ENCODE results near the gene PPM1D.

Gene PPM1D

DNA sequence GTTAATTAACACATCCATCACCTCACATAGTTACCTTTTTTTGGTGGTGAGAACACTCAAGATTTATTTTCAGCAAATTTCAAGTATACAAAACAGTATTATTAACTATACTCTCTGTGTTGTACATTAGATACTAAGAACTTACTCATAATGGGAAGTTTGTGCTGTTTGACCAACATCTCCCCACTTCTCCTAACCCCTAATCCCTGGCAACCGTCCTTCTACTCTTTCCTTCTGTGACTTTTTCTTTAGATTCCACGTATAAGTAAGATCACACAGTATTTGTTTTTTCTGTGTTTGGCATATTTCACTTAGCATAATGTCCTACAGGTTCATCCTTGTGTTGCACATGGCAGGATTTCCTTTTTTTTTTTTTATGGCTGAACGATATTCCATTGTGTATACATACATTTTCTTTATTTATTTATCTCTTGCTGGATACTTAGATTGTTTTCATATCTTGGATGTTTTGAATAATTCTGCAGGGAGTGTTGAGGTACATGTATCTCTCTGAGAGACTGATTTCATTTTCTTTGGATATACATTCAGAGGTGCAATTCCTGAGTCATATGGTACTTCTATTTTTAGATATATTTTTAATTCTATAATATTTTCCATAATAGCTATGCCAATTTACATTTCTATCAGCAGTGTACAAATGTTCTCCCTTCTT is 19.0 kb downstream of the PPM1D start:
- no peak for DNase-seq (ENCODE audit: low spot score)

DNA sequence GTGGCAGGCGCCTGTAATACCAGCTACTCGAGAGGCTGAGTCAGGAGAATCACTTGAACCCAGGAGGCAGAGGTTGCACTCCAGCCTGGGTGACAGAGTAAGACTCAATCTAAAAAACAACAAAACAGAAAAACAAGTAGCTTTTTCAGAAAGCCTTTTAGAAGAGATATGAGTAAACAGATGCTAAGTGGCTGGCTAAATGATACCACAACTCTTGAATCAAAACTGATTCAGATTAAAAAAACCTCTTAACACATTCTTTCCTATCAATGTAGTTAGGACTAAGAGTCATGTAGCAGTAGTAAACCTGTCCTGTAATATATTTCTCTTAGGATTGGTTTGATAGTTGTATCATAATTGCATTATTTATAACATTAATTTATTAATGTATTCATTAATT is 23.0 kb downstream of the PPM1D start:
- no peak for DNase-seq (ENCODE audit: low spot score)

DNA sequence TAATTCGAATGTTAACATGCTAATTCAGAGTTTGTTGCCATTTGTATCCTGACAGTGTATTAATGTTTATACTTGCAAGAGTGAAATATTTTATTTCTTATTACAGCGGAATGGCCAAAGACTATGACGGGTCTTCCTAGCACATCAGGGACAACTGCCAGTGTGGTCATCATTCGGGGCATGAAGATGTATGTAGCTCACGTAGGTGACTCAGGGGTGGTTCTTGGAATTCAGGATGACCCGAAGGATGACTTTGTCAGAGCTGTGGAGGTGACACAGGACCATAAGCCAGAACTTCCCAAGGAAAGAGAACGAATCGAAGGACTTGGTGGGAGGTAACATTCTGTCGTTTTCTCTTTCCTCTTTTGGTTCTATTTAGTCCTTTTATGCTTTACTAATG is 23.4 kb downstream of the PPM1D start:
- DNase-seq (ENCODE audit: low spot score): no peak

DNA sequence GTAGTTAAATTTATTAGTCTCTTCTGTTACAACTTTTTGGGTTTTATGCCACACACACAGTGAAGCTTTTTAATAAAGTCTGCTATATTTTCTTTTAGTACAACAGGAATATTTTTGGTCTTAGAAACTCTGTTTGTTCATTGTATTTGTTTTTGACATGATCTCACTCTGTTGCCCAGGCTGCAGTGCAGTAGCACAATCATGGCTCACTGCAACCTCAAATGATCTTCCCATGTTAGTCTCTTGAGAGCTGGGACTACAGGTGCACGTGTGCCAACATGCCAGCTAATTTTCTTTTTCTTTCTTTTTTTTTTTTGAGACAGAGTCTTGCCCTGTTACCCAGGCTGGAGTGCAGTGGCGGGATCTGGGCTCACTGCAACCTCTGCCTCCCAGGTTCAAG is 27.1 kb downstream of the PPM1D start:
- no peak for DNase-seq (ENCODE audit: low spot score)

DNA sequence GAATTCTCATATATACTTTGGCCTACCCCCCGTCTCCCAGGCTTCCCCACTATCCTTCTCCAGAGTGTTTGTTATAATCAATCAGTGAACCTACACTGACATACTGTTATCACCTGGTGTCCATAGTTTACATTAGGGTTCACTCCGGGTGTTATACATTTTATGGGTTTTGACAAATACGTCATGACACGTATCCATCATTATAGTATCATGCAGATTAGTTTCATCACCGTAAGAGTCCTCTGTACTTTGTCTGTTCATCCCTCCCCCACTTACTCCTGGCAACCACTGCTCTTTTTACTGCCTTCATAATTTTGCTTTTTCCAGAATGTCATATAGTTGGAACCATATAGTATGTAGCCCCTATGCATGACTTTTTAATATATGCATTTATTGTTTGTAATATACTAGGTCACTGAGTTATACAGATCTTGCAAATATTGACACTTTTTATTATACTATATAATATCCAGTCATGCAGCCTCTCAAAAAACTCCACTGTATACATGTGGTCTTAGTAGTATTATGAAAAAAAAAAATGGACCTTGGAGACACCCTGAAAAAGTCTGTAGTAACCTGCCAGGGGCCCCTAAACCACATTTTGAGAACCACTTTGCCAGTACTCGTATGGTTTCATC is 28.4 kb downstream of the PPM1D start:
- DNase-seq (ENCODE audit: low spot score): no peak

DNA sequence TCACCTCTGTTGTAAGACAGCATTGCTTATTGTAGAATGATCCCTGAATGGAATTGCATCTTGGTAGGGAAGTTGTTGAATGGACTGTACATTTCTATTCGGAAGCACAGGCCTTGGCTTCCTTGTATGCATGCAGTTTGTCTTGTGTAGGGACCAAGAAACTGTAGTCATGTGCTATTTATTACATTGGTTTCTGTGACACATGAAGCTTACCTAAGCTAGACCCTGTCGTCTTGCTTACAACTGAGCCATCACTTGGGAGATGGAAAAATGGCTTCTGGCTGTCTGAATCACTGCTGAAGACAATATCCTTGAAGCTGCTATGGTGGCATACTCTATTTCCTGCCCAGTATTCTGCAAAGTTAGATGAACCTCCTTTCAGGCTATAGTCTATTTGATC is 29.1 kb downstream of the PPM1D start:
- DNase-seq (ENCODE audit: low spot score): peak; percentile 34

DNA sequence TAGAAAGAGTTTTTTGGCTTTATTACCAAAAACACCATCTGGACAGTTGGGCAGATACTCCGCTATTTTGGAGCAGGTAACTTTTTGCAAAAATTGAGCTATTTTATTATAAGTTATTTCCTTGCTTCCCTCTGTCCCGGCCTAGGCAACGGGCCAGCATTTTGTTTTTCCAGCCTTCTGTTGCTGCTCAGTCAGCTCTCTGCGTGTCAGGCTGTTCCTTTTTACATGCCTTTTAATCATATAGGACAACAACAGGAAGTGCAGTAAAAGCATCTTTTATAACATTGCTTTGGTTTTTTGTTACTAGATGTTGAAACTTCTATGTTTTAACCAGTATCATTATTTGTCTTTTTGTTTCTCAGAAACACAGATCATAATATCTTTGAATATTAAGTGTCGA is 30.4 kb downstream of the PPM1D start:
- DNase-seq (ENCODE audit: low spot score): peak; percentile 93

DNA sequence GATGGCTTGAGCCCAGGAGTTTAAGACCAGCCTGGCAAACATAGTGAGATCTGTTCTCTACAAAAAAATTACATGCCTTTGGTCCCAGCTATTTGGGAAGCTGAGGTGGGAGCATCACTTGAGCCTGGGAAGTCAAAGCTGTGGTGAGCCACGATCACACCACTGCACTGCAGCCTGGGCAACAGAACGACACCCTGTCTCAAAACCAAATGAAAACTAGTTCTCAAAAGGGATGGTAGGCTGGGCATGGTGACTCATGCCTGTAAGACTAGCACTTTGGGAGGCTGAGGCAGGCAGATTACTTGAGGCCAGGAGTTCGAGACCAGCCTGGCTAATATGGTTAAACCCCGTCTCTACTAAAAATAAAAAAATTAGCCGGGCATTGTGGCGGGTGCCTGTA is 31.1 kb downstream of the PPM1D start:
- no peak for DNase-seq (ENCODE audit: low spot score)

DNA sequence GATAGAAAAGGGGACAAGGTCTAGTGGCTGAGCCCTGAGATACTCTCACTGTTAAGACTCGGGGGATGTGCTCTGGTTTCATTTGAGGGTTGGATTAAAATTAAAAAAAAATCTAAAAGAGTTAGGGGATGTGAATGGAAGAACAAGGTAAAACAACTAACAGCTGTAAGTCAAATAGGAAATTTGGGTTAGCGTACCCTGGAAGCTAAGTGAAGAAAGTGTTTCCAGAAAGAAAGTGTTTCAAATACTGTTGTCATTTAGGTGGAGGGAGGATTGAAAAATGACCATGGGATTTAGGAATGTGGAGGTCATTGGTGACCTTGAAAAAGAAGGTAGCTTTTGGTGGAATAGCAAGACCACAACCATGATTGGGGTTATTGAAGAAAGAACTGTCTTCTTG is 37.7 kb downstream of the PPM1D start:
- DNase-seq (ENCODE audit: low spot score): no peak

DNA sequence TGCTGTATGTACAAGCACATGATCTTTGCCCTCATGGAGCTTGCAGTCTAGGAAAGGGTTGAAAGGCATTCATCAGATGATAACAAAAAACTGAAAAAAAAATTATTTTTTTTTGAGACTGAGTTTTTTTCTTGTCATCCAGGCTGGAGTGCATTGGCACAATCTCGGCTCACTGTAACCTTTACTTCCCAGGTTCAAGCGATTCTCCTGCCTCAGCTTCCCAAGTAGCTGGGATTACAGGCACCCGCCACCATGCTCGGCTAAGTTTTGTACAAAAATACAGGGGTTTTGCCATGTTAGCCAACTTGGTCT is 39.0 kb downstream of the PPM1D start:
- DNase-seq (ENCODE audit: low spot score): no peak

DNA sequence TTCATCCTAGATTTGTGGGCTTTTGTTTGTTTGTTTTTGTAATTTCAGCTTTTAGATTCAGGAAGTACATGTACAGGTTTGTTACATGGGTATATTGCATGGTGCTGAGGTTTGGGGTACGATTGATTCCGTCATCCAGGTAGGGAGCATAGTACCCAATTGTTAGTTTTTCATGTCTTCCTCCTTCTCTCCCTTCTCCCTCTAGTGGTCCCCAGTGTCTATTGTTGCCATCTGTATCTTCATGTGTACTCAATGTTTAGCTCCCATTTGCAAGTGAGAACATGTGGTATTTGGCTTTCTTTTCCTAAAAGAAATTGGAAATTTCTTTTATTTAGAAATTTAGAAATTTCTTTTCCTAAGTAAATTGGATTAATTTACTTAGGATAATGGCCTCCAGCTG is 40.5 kb downstream of the PPM1D start:
- peak; percentile 43 for DNase-seq (ENCODE audit: low spot score)

DNA sequence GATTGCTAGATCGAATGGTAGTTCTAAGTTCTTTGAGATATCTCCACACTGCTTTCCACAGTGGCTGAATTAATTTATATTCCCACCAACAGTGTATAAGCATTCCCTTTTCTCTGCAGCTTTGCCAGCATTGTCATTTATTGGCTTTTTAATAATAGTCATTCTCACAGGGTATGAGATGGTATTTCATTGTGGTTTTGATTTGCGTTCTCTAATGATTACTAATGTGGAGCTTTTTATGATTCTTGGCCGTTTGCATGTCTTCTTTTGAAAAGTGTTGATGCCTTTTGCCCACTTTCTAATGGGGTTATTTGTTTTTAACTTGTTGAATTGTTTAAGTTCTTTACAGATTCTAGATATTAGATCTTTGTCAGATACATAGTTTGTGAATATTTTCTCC is 41.1 kb downstream of the PPM1D start:
- DNase-seq (ENCODE audit: low spot score): no peak

DNA sequence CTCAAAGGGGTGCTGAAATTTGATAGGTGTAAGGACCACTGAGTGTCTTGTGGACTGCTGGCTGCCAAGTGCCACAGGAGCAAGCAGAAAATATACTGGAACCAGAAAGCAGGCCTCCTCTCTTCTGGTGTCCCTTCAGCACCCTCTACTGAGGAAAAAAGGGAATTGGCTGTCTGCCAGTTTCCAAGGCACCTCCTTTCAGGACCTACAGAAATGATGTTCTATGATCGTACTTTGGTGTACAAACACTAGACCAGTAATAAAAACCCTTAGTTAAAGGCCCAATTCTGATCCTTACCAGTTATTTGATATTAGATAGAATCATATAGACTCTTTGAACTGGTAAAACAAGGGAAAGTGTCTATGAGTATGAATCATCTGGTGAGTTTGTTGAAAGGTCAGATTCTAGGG is 41.8 kb downstream of the PPM1D start:
- peak; percentile 93 for DNase-seq (ENCODE audit: low spot score)

DNA sequence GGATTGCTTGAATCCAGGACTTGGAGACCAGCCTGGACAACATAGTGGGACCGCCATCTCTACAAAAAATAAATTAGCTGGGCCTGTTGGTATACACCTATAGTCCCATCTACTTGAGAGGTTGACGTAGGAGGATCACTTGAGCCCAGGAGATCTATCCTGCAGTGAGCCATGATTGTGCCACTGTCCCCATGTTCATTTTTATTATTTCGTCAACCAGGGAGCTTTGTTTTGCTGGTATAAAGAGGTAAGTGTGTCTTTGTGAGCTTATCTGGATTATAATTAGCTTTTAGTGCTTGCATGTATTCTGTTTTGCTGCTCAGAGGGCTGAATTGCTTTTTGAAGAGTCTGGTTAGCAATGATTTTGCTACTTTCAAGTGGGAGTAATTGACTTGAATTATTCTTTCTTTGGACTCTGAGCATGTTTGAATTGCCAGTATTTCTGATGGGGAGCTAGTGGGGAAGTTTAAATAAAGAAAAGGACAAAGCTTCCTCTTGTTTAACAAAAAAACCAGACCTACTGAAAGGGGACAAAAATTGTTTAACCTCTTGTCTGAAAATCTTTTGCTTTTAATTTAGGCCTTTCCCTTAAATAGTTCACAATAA is 46.0 kb downstream of the PPM1D start:
- DNase-seq (ENCODE audit: low spot score): no peak

DNA sequence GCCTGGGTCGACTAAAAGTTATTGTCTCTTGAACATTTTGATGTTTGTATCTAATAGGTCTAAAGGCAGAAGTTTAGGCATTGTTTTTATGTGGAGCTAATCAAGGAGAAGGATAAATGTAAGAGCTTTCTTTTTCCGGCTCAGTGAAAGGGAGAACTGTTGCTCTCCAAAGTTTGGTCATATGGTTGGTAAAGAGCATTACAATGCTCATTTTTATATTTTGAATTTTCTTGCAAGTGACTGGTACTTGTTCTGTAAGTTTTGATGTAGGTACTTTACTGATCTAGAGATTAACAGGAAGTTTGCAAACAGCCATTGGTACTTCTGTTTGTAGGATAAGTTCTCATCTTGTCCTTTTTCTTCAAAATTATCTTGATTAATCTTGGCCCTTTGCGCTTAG is 46.7 kb downstream of the PPM1D start:
- DNase-seq (ENCODE audit: low spot score): no peak

DNA sequence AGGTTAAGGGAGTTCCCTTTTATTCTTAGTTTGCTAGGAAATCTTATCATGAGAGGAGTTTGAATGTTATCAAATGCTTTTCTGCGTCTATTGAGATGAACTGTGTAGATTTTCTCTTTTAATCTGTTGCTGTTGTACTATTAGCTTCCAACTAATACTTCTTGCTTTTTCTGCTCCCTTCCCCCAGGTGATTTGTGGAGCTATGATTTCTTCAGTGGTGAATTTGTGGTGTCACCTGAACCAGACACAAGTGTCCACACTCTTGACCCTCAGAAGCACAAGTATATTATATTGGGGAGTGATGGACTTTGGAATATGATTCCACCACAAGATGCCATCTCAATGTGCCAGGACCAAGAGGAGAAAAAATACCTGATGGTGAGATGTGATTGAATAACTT is 47.7 kb downstream of the PPM1D start:
- no peak for DNase-seq (ENCODE audit: low spot score)

DNA sequence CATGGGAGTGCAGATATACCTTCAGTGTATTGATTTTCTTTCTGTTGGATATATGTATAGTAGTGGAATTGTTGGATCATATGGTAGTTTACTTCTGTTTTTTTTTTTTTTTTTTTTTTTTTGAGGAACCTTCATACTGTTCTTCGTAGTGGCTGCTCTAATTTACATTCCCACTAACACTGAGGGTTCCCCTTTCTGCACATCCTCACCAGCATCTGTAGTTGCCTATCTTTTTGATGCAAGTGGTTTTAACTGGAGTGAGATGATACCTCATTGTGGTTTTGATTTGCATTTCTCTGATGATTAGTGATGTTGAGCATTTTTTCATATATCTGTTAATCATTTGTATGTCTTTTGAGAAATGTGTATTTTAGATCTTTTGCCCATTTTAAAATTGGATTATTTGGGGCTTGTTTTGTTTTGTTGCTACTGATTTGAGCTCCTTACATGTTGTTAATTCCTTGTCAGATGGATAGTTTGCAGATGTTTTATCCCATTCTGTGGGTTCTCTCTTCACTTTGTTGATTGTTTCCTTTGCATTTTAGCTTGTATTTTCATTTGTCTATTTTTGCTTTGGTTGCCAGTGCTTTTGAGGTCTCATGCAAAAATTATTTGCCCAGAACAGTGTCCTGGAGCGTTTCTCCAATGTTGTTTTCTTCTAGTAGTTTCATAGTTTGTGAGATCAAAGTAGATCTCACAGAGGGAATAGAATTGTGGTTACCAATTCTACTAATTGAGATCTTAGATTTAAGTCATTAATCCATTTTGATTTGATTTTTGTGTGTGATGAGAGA is 52.7 kb downstream of the PPM1D start:
- no peak for DNase-seq (ENCODE audit: low spot score)

DNA sequence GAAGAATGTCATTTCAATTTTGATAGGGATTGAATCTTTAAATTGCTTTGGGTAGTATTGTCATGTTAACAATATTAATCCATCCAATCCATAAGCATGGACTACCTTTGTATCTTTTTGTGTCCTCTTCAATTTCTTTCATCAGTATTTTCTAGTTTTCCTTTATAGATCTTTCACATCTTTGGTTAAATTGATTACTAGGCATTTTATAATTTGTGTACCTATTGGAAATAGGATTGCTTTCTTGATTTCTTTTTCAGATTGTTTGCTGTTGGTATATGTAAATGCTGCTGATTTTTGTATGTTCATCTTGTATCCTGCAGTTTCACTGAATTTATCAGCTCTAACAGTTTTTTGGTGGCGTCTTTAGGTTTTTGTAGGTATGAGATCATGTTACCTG is 53.6 kb downstream of the PPM1D start:
- no peak for DNase-seq (ENCODE audit: low spot score)

DNA sequence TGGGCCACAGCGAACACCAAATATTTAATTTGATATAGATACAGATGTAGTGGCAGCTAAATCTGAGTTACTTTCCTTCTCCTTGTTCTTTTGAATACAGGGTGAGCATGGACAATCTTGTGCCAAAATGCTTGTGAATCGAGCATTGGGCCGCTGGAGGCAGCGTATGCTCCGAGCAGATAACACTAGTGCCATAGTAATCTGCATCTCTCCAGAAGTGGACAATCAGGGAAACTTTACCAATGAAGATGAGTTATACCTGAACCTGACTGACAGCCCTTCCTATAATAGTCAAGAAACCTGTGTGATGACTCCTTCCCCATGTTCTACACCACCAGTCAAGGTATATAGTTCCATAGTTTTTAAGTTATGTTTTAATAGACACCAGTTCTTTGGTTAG is 56.5 kb downstream of the PPM1D start:
- no peak for DNase-seq (ENCODE audit: low spot score)

DNA sequence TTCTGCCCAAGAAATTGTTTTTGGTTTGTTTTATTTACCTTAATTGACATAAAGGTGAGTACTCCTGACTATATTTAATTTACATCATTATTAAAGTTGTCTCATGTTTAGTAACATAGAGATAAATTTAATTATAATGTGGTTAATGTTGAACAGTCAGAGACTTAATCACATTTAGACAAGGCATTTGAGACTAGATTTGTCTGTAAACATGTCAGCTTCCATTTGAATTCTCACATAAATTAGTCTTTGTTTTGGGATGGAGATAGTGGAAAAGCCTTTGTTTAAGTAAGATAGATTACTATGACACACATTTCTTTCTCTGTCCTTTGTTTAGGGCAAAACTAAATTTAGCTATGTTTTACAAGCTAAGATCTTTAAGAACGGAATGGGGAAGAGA is 59.2 kb downstream of the PPM1D start:
- DNase-seq (ENCODE audit: low spot score): no peak

DNA sequence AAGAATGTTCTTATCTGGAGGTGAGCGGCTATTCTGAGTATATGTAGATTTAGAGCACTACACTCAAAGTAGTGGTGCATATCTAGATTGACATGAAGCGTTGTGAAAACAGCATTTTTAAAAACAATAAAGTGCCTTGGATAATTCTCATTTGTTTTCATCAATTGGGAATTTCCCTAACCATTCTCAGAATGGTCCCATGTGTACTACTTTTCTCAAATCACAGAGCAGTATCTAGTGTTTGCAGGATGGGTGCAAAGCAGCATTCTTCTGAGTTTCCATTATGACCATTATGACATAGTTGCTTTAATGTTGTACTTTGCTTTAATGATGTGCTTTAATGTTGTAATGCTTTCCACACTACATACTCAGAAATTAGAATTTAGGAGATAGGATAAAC is 61.5 kb downstream of the PPM1D start:
- DNase-seq (ENCODE audit: low spot score): no peak

DNA sequence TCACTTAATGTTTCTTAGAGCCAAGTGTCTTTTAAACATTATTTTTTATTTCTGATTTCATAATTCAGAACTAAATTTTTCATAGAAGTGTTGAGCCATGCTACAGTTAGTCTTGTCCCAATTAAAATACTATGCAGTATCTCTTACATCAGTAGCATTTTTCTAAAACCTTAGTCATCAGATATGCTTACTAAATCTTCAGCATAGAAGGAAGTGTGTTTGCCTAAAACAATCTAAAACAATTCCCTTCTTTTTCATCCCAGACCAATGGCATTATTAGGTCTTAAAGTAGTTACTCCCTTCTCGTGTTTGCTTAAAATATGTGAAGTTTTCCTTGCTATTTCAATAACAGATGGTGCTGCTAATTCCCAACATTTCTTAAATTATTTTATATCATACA is 64.0 kb downstream of the PPM1D start:
- no peak for DNase-seq (ENCODE audit: low spot score)

DNA sequence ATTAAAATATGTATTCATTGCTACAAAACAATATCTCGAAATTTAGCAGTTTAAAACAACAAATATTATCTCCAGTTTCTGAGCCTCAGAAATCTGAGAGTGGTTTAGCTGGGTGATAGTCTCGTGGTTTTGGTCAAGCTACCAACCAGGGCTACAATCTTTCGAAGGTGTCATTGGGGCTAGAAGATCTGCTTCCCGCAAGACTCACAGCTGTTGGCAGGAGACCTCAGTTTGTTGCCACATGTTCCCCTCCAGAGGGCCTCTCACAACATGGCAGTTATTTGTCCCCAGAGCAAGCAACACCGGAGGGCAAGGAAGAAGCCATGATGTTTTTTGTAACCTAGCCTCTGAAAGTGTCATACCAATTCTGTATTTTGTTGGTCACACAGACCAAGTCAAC is 65.6 kb downstream of the PPM1D start:
- no peak for DNase-seq (ENCODE audit: low spot score)

Data from cerebellar cortex (tissue), 1 donor.